PFSK-1 (cell line): ENCODE results near the gene MAPK8IP1.

Experiments
- FOXP2 ChIP-seq: optimal IDR thresholded peaks from 2 replicates; pipeline ENCODE3; 2011; ENCODE audit warnings: borderline replicate concordance, control low read depth, inconsistent platforms; ENCODE audit not compliant: insufficient read depth; ENCODE audit errors: extremely low read length, extremely low read depth
- POLR2AphosphoS5 ChIP-seq: IDR thresholded peaks from 2 replicates; pipeline ENCODE4 v1.6.1; 2012; ENCODE audit warnings: low read depth, mild to moderate bottlenecking, control low read depth, low read length, moderate library complexity
- SIN3A ChIP-seq: IDR thresholded peaks from 2 replicates; pipeline ENCODE4 v1.6.1; 2012; ENCODE audit warnings: mild to moderate bottlenecking, low read length, moderate library complexity, borderline replicate concordance; ENCODE audit not compliant: insufficient read depth
- TF ChIP-seq, protein P1 (sequence below), 2 experiments: IDR thresholded peaks; 2 replicates each; pipeline versions ENCODE4 v1.6.1 to v1.8.0; 2011 to 2012; ENCODE audit warnings: low read depth in 2 of 2, low read length in 2 of 2, control low read depth in 1 of 2, inconsistent platforms in 1 of 2, mild to moderate bottlenecking in 1 of 2, moderate library complexity in 1 of 2; ENCODE audit not compliant: insufficient read depth in 1 of 2

DNA sequence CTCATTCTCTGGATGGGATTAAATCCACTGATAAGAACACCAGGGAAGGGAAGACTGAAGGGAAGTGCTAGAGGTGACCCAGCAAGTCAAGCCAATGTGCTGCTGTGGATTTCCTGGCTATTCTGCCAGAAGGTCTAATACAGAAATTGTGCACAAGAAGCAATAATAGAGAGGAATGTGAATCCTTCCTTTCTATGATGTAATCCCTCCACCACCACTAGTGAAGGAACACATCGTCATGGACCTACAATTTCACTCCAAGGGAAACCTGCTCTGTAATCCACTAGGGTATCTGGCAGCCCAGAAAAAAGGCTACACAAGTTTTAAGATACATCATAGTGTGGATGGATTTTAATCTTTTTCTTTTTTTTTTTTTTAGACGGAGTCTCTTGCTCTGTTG is 54.4 kb downstream of the MAPK8IP1 start:
- TF ChIP-seq, protein P1, sequence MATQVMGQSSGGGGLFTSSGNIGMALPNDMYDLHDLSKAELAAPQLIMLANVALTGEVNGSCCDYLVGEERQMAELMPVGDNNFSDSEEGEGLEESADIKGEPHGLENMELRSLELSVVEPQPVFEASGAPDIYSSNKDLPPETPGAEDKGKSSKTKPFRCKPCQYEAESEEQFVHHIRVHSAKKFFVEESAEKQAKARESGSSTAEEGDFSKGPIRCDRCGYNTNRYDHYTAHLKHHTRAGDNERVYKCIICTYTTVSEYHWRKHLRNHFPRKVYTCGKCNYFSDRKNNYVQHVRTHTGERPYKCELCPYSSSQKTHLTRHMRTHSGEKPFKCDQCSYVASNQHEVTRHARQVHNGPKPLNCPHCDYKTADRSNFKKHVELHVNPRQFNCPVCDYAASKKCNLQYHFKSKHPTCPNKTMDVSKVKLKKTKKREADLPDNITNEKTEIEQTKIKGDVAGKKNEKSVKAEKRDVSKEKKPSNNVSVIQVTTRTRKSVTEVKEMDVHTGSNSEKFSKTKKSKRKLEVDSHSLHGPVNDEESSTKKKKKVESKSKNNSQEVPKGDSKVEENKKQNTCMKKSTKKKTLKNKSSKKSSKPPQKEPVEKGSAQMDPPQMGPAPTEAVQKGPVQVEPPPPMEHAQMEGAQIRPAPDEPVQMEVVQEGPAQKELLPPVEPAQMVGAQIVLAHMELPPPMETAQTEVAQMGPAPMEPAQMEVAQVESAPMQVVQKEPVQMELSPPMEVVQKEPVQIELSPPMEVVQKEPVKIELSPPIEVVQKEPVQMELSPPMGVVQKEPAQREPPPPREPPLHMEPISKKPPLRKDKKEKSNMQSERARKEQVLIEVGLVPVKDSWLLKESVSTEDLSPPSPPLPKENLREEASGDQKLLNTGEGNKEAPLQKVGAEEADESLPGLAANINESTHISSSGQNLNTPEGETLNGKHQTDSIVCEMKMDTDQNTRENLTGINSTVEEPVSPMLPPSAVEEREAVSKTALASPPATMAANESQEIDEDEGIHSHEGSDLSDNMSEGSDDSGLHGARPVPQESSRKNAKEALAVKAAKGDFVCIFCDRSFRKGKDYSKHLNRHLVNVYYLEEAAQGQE (IDR thresholded peaks at IDR 0.05; ENCODE audit: insufficient read depth in 1 of 2, low read depth in 2 of 2, low read length in 2 of 2) = no peak
- TF ChIP-seq SIN3A = no peak
- no peak for TF ChIP-seq POLR2AphosphoS5
- no peak for TF ChIP-seq FOXP2
